ENCODE measurements around the gene SDK2. TPM values are rescaled to one million over a fixed set of nuclear protein-coding genes. Genes with fewer than 3 reads are reported as not detected.

The SDK2 gene
- total RNA-seq, 1 donor from 2014 or later = 31.8 TPM

DNA sequence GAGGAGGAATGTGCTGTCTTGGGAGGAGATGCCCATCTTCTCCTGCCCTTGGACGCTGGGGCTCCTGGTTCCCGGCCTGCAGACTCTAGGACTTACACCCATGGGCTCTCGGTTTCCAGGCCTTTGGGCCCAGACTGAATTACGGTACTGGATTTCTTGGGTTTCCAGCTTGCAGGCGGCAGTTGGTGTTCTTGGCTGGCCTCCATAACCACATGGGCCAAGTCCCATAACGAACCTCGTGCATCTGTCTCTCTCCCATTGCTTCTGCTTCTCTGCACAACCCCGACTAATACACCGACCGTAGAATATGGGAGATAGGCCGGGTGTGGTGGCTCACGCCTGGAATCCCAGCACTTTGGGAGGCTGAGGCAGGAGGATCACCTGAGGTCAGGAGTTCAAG is 162.6 kb downstream of the SDK2 start:
- Mint-ChIP-seq H3K36me3 (peaks cover 14% of the 10 kb centered on the region), H3K27ac (no peak overlapping the region)

DNA sequence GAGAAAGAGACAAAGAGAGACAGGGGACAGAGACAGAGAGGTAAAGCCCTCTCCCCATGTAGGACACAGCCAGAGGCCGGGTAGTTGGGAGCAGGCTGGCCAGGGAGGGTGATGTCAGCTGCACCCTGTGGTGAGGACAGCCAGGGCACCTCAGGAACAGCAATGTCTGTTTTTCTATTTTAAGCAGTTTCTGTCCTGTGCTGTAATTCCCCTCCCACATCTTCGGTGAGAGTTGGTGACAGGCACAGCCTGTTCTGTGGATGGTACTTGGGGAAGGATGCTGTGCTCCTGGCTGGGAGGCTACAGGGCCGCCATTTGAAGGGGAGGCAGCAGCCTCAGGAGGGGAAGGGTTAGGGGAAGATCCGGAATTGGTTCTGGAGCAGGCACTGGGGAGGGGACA is 163.5 kb downstream of the SDK2 start:
- Mint-ChIP-seq H3K27me3 (ENCODE audit: low read depth) (peaks cover 2% of the 10 kb centered on the region), H3K36me3 (peaks cover 9% of the 10 kb centered on the region), H3K4me1 (peaks cover 31% of the 10 kb centered on the region), H3K9me3 (peaks cover 11% of the 10 kb centered on the region), H3K27ac (peak overlapping the region; percentile 70), H3K4me3 (no peak overlapping the region)
- DNase-seq (ENCODE audit: low spot score in 2 of 2, unreplicated experiment in 2 of 2) = no peak
- TF ChIP-seq, protein P1, sequence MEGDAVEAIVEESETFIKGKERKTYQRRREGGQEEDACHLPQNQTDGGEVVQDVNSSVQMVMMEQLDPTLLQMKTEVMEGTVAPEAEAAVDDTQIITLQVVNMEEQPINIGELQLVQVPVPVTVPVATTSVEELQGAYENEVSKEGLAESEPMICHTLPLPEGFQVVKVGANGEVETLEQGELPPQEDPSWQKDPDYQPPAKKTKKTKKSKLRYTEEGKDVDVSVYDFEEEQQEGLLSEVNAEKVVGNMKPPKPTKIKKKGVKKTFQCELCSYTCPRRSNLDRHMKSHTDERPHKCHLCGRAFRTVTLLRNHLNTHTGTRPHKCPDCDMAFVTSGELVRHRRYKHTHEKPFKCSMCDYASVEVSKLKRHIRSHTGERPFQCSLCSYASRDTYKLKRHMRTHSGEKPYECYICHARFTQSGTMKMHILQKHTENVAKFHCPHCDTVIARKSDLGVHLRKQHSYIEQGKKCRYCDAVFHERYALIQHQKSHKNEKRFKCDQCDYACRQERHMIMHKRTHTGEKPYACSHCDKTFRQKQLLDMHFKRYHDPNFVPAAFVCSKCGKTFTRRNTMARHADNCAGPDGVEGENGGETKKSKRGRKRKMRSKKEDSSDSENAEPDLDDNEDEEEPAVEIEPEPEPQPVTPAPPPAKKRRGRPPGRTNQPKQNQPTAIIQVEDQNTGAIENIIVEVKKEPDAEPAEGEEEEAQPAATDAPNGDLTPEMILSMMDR (IDR thresholded peaks at IDR 0.05; ENCODE audit: unreplicated experiment) = no peak

More for the DNA sequence above, 162.6 kb downstream of the SDK2 start:
- no peak overlapping the region for H3K4me3 Mint-ChIP-seq
- H3K9me3 Mint-ChIP-seq = peaks cover 14% of the 10 kb centered on the region
- H3K4me1 Mint-ChIP-seq = peaks cover 31% of the 10 kb centered on the region
- TF ChIP-seq, protein P1 (IDR thresholded peaks at IDR 0.05; ENCODE audit: unreplicated experiment) = no peak
- H3K27me3 Mint-ChIP-seq (ENCODE audit: low read depth) = peaks cover 2% of the 10 kb centered on the region
- DNase-seq (ENCODE audit: low spot score in 2 of 2, unreplicated experiment in 2 of 2) = no peak

DNA sequence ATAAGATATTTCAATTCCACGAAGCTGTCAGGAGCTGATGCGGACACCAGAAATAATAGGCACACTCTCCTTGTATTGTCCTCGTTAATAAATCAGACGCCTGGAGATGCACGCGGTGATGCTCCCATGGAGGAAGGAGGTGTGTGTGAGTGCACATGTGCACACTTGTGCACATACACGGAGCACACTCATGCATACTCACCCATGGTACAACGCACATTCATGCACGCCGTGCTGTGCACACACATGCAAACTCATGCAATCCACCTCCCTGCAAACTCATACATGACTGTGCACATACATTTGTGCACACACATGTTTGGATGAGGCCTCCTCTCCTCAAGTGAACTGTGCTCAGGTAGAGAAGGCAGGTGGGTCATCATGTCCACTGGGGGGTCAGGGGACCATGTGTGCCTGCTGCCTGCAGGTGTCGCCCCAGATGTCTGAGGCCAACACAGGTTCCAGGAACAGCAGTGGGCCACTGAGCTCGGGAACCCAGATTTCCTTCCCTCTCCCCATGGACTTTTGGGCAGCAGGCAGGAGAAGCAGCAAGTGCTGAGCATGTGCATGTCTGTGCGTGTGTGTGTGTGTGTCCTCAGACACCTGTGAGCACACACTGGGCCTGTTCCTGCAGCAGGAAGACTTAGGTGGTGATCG is 165.3 kb downstream of the SDK2 start:
- H3K9me3 Mint-ChIP-seq = no peaks in the 10 kb centered on the region
- H3K27ac Mint-ChIP-seq = peak overlapping the region; percentile 22
- no peak overlapping the region for H3K4me3 Mint-ChIP-seq
- no peaks in the 10 kb centered on the region for H3K36me3 Mint-ChIP-seq
- H3K27me3 Mint-ChIP-seq (ENCODE audit: low read depth) = peaks cover 2% of the 10 kb centered on the region
- DNase-seq (ENCODE audit: low spot score in 2 of 2, unreplicated experiment in 2 of 2) = no peak
- H3K4me1 Mint-ChIP-seq = peaks cover 41% of the 10 kb centered on the region
- TF ChIP-seq, protein P1 (IDR thresholded peaks at IDR 0.05; ENCODE audit: unreplicated experiment) = no peak

DNA sequence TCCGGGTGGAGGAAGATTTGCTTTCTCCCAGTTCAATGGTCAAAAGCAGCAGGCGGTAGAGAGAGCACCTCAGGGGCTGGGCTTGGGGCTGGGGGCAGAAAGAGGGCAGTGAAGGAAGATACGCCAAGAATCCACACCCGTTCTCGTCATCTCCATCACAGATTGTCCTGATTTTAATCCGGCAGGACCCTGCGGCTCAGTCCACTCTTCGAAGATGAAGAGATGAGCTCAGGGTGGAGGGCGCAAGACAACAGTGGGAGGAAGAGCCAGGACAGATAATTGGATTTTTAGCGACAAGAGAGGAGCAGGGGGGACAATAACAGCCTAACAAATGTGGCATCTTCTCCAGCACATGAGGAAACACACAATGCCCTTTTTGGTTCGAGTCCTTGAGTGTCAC is 165.9 kb downstream of the SDK2 start:
- H3K4me1 Mint-ChIP-seq = peaks cover 43% of the 10 kb centered on the region
- no peaks in the 10 kb centered on the region for H3K9me3 Mint-ChIP-seq
- no peaks in the 10 kb centered on the region for H3K36me3 Mint-ChIP-seq
- DNase-seq (ENCODE audit: low spot score in 2 of 2, unreplicated experiment in 2 of 2) = no peak
- no peak overlapping the region for H3K27ac Mint-ChIP-seq
- H3K4me3 Mint-ChIP-seq = no peak overlapping the region
- TF ChIP-seq, protein P1 (IDR thresholded peaks at IDR 0.05; ENCODE audit: unreplicated experiment) = no peak
- peaks cover 2% of the 10 kb centered on the region for H3K27me3 Mint-ChIP-seq (ENCODE audit: low read depth)

DNA sequence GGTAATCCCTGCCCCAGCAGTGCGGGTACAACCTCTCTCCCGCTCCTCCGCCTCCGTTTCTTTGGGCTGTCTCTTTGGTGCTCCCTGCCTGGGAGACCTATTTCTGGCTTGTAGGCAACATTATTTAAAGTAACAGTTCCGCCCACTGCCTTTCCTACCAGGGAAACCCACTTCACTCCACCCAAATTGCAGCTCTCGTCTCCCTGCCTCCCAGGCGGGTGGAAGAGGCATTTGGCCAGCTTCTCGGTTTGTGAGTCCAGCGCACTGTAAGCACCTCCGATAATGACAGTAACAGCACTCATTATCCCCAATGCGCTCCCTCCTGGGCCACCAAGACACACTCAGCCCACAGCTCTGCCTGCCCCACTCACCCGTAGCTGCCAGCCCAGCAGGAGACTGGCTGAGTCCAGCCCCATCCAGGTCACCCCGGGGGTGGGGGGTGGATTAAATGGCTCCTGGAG is 167.3 kb downstream of the SDK2 start:
- H3K36me3 Mint-ChIP-seq = peaks cover 3% of the 10 kb centered on the region
- H3K27me3 Mint-ChIP-seq (ENCODE audit: low read depth) = peaks cover 2% of the 10 kb centered on the region
- no peak overlapping the region for H3K4me3 Mint-ChIP-seq
- TF ChIP-seq, protein P1 (IDR thresholded peaks at IDR 0.05; ENCODE audit: unreplicated experiment) = no peak
- H3K9me3 Mint-ChIP-seq = peaks cover 4% of the 10 kb centered on the region
- peaks cover 35% of the 10 kb centered on the region for H3K4me1 Mint-ChIP-seq
- no peak overlapping the region for H3K27ac Mint-ChIP-seq
- no peak for DNase-seq (ENCODE audit: low spot score in 2 of 2, unreplicated experiment in 2 of 2)

All from mesothelial cell of epicardium (in vitro differentiated cells).